HG02678 (cell line): ENCODE data around the gene TMEM202.
"Not testable (repeated sequence)": the region's sequence is repeated elsewhere in the genome, so short reads cannot be mapped to it uniquely, and the experiment has no call there.

Source experiments
- ATAC-seq: cut with Tn5 transposase; IDR thresholded peaks from one replicate; pipeline ENCODE4 v1.9.1; 2021; ENCODE audit warnings: mild to moderate bottlenecking, moderate library complexity; ENCODE audit not compliant: unreplicated experiment

Gene TMEM202, protein sequence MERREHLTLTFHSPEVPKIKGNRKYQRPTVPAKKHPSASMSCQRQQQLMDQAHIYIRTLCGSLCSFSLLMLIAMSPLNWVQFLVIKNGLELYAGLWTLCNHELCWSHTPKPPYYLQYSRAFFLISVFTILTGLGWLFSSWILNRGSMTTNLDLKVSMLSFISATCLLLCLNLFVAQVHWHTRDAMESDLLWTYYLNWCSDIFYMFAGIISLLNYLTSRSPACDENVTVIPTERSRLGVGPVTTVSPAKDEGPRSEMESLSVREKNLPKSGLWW

DNA sequence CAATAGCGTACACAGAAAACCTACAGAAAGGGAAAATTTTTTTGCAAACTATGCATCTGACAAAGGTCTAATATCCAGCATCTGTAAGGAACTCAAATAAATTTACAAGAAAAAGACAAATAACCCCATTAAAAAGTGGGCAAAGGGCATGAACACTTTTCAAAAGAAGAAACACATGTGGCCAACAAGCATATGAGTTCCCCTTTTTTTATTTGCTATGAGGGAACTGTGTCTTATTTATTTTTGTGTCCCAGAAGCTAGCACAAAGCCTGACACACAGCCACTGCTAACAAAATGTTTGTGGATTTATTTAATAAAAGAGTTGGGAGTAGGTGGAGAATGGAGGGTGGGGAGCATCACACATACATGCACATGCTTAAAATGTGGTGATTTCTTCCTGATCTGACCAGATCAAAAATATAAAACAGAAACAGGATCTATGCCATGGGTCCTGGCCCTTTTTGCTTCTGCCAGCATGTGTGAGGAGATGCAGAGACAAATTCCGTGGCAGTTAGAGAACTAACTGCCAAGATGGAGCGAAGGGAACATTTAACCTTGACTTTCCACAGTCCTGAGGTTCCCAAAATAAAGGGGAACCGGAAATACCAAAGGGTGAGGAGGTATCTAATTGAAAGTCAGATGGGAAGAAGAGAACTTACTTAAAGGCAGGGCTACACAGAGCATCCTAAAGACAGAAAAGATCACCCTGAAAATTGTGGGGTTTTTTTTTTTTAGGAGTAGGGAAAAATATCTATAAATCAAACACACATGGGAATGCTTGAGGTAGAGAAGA lies at the start of gene TMEM202:
Gene TMEM202 (plus strand): TSS at position 510 of the 793 bp plus-strand sequence. CDS start 22 bp downstream, at position 532.
- no peak for ATAC-seq

DNA sequence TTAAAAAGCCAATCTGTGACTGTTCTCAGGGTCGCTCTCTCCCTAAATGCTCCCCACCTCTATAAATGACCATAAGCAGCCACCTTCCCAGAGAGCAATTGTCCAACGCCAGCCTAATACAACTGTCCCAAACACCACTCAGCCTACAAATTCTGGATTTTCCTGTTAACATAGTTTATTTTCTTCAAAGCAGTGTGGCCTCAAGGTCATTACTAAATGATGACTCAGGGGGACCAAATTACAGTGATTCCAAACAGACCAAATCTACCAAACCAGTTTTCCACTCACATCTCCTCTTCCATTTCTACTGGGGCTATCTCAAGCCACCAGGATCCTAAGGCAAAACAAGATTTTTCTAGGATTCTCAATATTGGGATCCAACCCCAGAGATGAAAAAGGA lies 44.8 kb upstream of the TMEM202 start:
- ATAC-seq = no peak

DNA sequence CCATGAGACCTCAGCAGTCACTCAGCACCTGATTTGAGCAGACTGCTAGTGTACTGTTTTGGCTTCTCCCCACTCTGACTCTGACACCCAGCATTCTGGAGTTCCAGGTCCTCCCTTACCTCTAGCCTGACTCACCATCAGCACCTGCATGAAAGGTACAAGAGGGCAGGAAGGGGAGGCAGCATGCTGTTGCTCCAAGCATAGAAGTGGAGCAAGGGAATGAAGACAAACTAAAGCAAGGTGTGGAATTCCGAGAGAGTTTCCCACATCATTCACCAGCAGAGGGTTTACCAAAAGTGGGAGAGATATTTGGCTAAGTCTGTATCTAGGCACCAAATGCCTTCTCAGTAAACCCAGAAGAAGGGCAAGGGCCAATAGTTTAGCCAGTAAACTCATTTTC lies 43.6 kb upstream of the TMEM202 start:
- ATAC-seq = no peak

DNA sequence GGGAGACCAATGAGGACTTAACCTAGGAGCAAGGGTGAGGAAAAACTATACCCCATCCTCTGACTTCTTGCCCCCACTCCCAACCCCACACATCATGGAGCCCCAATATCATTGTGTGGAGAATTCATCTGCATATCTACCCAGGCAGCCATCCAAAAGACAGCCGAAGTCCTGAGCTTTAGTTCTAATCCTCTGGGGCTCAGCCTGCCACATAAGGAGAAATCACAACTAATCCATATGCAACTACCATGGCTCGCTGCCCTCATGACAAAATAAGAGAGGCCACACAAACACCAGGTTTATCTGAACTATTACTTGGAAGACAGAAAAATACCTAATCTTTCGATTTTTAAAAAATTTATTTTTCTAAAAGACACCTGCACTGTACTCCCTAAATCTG lies 40.0 kb upstream of the TMEM202 start:
- no peak for ATAC-seq

DNA sequence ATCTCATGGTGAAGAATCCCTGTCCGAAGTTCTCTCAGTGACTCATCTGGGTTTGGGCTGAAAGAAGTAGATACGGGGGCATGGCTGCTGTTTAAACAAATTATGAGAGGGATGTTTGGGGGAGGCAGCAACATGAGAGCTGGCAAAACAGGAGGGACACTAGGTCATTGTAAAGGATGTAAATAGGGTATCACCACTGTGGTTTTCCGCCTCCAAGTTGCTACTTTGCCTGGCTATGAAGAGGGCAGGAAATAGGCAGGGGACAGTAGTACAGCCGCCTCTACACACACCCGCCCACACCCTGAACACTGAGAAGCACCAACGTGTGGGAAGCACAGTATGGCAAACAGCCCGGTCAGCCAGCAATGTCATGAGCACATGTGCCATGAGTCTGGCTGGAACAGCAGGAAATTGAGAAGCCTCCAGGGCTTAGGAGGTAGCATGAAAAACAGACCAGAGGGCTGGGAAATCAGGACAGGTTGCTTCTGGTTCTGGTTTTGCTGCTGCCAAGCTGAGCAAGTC lies 39.4 kb upstream of the TMEM202 start:
- no peak for ATAC-seq

DNA sequence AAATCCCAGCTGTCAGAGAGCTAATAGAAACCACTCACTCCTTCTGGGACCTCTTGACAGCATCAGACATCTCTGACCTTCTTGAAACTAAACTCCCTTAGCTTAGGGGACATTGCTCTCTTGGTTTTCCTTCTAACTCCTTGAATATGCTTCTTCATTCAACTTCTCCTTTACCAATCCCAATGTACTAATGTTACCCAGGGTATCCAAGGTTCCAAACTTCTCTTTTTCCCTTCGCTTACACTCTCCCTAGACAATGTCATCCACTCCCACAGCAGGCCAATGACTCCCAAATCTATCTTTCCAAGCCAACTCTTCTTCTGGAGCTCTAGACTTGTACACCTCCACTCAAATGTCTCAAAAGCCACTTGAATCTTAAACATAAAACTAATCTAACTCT lies 36.9 kb upstream of the TMEM202 start:
- no peak for ATAC-seq

DNA sequence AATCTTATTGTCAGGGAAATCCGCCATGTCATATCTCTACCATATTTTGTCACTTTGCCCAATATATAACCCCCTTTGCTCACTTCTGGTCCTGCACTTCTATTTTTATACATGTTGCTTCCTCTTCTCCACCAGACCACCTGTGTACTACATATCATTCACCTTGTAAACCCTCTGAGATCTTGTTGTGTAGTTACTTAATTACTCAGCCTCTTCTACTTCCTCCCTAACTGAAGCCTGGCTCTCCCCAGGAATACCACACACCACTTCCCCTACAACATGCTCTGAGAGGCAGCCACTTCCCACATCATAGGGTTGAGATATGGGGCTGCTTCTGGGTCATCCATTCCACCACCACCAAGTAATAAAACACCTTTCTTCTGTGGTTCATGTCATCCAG lies 32.3 kb upstream of the TMEM202 start:
- peak; percentile 79 for ATAC-seq

DNA sequence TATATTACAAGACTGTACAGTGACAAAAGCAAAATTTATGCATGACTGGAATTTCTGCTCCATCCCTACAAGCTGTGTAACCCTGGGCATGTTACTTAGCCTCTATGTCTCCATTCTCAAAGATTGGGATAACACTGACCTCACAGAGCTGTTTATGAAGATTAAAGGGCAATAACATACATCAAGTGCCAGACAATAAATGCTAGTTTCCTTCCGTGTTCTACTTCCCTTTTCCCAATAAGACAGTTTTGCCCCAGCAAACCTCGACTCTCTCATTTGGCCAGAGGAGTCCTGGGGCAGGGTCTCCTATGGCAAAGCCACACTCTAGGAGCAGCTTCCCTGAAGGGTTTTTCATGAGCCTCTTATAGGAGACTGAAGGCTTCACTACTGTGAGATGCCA lies 29.8 kb upstream of the TMEM202 start:
- no peak for ATAC-seq

DNA sequence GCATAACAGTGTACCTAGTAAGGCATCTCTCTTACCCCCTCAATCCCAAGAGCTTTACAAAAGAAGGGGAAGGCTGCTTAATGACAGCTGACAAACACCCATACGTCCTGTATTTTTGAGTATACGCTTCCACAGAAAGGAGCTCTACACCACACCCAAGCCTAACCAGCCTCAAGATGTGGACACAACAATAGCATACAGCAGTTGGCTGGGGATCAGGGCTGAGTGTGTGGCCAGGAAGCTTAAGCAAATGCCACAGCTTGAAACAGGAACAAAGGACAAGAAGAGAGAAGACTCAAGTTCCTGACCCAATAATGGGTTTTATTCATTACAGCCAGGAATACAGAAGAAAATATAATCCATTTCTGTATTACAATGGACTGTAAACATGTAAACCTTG lies 29.2 kb upstream of the TMEM202 start:
- no peak for ATAC-seq

DNA sequence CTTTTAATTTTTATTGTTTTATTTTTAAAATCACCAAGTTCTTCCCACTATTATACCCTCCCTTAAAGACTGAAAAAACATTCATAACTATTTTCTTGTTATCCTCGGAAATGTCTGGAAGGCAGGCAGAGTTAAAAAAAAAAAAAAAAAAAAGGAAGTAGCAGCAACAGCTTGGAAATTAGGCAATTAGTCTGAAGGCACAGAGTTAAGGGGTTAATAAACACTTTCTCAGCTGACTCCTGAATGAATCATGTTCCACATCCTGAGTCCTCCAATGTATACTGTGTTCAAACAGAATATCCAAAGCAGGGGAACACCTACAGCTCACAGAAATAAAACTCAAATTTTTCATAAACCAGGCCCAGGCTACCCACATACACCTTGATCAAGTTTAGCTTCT lies 28.1 kb upstream of the TMEM202 start:
- no peak for ATAC-seq

DNA sequence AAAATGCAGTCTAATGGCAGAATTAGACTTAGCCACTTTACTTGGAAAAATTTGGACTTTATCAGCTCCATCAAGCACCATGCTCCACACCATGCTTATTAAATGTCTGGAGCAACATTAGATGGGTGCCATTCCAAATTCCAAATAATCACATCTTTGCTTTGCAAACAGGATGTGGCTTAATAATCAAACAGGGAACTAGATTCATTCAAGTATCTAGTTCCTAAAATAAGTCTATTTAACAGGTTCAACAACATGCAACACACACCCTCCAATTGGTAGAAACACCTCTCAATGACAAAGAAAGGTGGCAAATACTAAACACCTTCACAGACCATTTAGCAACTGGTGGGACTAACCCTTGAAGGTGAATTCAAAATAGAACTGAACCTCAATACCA lies 25.7 kb upstream of the TMEM202 start:
- no peak for ATAC-seq

DNA sequence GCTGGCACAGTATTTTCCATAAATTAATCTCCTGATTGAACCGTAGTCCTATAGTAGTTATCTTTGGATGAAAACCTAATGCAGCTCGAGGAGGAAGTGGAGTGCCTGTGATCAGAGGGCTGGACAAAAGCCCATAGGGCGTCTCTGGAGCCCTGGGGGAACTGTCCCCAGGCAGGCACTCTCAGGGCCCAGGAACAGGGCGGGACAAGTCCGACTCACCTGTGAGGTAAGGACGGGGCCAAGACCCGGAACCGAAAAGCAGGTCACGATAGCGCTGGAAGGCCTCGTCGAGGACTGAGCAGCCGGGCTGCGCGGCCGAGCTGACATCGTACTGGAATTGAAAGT lies 22.6 kb upstream of the TMEM202 start:
- peak; percentile 41 for ATAC-seq

DNA sequence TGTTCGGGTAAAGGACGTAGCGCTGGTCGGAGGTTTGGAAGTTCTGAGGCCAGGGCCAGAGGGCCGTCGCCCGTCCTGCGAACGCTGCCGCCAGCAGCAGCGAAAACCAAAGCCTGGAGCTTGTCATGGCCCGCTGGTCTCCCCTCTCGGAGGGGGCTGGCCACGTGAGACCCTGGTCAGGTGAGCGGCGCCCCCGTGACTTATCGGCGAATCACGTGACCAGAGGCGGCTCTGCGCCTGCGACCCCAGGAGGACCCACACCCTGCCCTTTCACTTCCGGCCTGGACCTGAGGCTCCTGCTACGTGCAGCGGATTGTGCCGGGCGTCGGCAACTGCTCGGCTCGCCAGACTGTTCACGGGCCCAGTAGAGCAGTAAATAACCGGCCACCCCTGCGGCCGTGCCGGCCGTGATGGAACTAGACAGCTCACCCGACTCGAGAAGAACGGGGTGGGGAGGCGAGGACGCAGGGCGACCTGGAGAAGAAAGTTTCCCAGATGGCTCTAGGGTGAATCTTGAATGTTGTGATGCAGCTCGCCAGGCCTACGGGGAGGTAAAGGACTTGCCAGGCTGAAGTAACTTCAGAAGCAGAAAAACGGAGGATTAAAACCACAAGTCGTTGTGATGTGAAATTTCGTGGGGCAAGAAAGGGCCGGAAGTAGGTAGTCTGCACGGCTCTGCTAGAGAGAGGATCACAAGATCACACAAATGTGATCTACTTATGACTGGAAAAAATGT lies 22.1 kb upstream of the TMEM202 start, which contains the start of gene HEXA:
Gene HEXA (minus strand): TSS at position 169 of the 736 bp plus-strand sequence. CDS start 42 bp downstream, at position 127.
- peak; percentile 89 for ATAC-seq

DNA sequence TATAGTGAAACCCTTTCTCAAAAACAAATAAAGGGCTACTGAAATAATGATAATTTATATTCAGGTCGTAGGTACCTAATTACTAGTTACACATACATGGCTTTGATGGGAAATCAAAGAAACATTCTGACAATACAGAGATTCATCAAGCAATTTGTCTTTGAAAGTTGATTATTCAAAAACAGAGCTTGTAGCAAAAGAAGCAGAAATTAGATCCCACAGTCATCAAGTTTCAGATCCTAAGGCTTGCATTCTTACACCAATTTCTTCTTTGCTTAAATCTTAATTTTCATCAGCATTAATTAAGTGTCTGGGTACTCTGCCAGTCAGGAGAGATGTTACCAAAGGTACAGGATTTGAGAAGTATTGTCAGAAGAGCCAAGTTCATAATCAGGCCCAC lies 20.8 kb upstream of the TMEM202 start:
- ATAC-seq = no peak

DNA sequence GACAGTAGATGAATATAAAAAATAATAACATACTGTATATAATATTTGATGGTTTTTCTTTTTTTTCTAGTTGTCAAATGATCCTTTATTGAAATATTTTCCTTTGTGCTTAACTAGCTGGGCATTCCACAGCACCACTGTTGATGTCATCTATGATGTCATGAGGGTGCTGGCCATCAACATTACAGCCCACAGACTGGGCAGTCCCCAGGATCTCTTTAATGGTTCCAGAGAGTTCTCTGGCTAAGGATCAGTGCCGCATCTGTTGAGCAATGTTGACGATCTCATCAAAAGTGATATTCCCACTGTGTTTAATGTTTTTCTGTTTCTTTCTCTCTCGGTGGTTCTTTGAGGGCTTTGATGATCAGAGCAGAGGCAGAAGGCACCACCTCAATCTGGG lies 19.0 kb upstream of the TMEM202 start:
- not testable (repeated sequence) for ATAC-seq

DNA sequence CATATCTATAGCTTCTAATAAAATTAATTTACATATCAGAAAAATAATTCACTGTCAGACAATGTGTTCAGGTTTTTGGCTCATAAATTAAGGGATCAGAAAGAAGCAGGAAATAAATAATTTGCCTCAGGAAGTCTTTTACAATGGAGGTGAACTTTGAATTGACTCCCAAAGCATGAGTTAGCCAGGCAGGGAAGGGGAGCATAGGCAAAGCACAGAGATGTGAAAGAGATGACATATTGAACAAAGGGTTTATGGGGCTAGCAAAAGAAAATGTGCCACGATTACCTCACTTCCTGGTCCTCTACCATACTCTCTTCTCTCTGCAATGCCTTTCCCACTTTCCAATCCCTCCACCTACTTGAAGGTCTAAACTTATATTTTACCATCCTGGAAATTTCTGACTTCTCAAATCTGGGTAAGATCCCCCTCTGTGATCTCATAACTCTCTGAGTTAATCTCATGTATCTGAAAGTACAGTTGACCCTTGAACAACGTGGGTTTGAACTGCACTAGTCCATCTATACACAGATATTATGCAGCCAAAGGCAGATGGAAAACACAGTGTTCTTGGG lies 18.2 kb upstream of the TMEM202 start:
- ATAC-seq = no peak

DNA sequence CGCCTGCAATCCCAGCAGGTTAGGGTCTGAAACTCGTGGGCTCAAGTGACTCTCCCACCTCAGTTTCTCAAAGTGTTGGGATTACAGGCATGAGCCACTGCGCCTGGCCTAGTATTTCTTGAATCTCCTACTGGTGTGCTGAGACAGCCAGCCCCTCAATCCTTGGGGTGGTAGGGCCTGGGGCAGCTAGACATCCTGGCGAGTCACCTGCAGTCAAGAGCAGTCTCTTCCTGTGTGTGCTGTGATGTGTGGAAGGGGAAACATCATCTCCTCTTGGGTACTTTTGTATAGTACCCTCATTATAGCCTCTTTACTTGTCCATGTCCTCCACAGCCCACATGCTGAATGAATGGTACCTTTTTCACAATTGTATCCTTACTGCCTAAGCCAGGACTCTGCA lies 17.4 kb upstream of the TMEM202 start:
- ATAC-seq = no peak

DNA sequence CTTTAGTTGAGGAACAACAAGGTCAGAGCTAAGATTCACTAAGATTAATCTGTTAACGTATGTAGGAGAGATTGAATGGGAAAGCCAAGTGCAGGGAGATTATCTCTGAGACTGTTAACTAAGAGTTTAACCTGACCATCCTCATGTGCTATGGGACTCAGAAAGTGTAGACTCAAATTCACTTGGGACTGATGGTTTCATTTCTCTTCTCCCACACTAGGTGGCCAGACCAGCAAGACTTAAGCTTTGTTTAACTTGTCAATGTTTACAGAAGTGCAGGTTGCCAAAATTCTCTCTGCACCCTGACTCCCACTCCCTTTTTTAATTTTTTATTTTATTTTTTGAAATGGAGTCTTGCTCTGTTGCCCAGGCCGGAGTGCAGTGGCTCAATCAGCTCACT lies 16.0 kb upstream of the TMEM202 start:
- no peak for ATAC-seq

DNA sequence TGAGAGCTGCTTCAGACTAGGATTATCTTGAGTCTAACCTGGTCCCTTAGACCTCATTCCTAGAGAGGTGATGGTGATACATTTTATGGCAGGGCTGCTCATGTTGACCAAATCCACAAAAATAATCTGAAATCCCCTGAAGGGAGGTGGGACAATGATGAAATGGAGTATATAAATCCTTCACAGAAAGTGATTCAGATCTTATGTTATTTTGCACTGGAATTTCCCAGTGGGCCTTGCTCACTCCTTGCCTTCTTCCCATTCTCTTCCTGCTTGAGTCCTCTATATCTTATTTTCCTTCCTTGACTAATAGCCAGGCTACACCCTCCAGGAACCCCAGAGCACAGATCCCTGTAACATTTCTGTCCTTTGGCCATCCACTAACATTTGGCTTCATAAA lies 10.4 kb upstream of the TMEM202 start:
- ATAC-seq = no peak

DNA sequence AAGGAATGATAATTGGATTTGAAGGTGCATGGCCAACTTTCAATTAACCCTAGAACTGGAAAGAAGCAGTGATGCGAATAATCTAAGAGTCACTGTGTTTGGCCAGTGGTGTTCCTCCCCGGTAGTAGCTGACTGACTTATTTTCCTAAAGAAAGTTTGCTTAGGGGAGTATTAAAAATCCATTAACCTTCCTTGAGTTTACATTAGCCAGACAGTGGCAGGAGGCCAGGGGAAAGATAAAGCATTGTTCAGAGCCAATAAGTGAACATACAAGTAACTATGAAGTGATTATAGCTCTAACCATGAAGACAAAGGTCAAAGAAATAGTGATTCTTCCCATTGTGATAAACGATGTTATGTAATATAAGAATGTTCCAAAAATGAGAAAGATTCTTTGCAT lies 8.9 kb upstream of the TMEM202 start:
- ATAC-seq = no peak

DNA sequence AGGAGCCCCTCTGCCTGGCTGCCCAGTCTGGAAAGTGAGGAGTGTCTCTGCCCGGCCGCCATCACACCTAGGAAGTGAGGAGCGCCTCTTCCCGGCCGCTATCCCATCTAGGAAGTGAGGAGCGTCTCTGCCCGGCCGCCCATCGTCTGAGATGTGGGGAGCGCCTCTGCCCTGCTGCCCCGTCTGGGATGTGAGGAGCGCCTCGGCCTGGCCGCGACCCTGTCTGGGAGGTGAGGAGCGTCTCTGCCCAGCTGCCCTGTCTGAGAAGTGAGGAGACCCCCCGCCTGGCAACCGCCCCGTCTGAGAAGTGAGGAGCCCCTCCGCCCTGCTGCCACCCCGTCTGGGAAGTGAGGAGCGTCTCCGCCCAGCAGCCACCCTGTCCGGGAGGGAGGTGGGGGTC lies 1.8 kb upstream of the TMEM202 start:
- ATAC-seq = not testable (repeated sequence)
